H4 (cell line): ENCODE results near the gene RGSL1. TPM values are rescaled to one million over a fixed set of nuclear protein-coding genes. Genes with fewer than 3 reads are reported as not detected.

Source experiments
- DNase-seq: peaks from one replicate; pipeline ENCODE4 v3.0.0-alpha.2; 2015; ENCODE audit warnings: low spot score
- total RNA-seq: library from RNA; depleted of rRNA; stranded (reverse); fragments of >200 nt; shearing (Covaris generic); gene quantifications from 2 replicates; pipeline ENCODE4 v1.2.3, GENCODE V29; 2014

RGSL1 gene
- total RNA-seq, 1 experiment from 2014 or later = not detected

GRCh38 chr1:182588500-182589396 is 138.8 kb downstream of the RGSL1 start, which contains the start of gene RNASEL:
Gene RNASEL (minus strand): TSS chr1:182589256. CDS start chr1:182586806, 2,450 bp downstream.
- DNase-seq = peak; percentile 69

GRCh38 chr1:182589520-182589919 is 139.6 kb downstream of the RGSL1 start:
- DNase-seq = no peak

GRCh38 chr1:182589931-182590330 is 140.0 kb downstream of the RGSL1 start:
- DNase-seq = no peak

- peak; percentile 68 for DNase-seq
Measured at GRCh38 chr1:182595641-182596240, 145.8 kb downstream of the RGSL1 start.

- DNase-seq = no peak
Measured at GRCh38 chr1:182596934-182597333, 147.0 kb downstream of the RGSL1 start.

- no peak for DNase-seq
Measured at GRCh38 chr1:182598296-182598695, 148.3 kb downstream of the RGSL1 start.

- DNase-seq = no peak
Measured at GRCh38 chr1:182599339-182599738, 149.4 kb downstream of the RGSL1 start.

- DNase-seq = no peak
Measured at GRCh38 chr1:182600036-182600713, 150.2 kb downstream of the RGSL1 start.

GRCh38 chr1:182600745-182601415 is 150.9 kb downstream of the RGSL1 start:
- no peak for DNase-seq

- peak; percentile 83 for DNase-seq
Measured at GRCh38 chr1:182601416-182601786, 151.5 kb downstream of the RGSL1 start.

GRCh38 chr1:182601913-182602312 is 152.0 kb downstream of the RGSL1 start:
- DNase-seq = no peak

- DNase-seq = no peak
Measured at GRCh38 chr1:182602935-182603645, 153.1 kb downstream of the RGSL1 start.

GRCh38 chr1:182603646-182604174 is 153.8 kb downstream of the RGSL1 start:
- no peak for DNase-seq

- DNase-seq = no peak
Measured at GRCh38 chr1:182604175-182605164, 154.5 kb downstream of the RGSL1 start, which contains the start of gene RGS16. Gene RGS16 (minus strand): TSS chr1:182604389. CDS start chr1:182604259, 130 bp downstream.

GRCh38 chr1:182607566-182607965 is 157.6 kb downstream of the RGSL1 start:
- no peak for DNase-seq

GRCh38 chr1:182608236-182608635 is 158.3 kb downstream of the RGSL1 start:
- no peak for DNase-seq

- peak; percentile 72 for DNase-seq
Measured at GRCh38 chr1:182608845-182609610, 159.1 kb downstream of the RGSL1 start.
